ENCODE data around the gene MGAT4B.
"Not testable (repeated sequence)": the region's sequence is repeated elsewhere in the genome, so short reads cannot be mapped to it uniquely, and the experiment has no call there.

MGAT4B gene

GRCh38 chr5:179794171-179794570 lies 12.5 kb downstream of the MGAT4B start:
- DNase-seq, result no peak

- DNase-seq, result peak; percentile 52
Measured at GRCh38 chr5:179793468-179794139, 13.1 kb downstream of the MGAT4B start, which contains the start of gene LTC4S. LTC4S (plus strand) TSS chr5:179793986; CDS start chr5:179794081, 95 bp downstream.

GRCh38 chr5:179792612-179793467 lies 13.8 kb downstream of the MGAT4B start:
- DNase-seq, result no peak

- no peak for DNase-seq
Measured at GRCh38 chr5:179791881-179792611, 14.6 kb downstream of the MGAT4B start.

- DNase-seq, result not testable (repeated sequence)
Measured at GRCh38 chr5:179789278-179789677, 17.4 kb downstream of the MGAT4B start.

- no peak for DNase-seq
Measured at GRCh38 chr5:179788193-179788854, 18.3 kb downstream of the MGAT4B start.

GRCh38 chr5:179786861-179787260 lies 19.8 kb downstream of the MGAT4B start:
- no peak for DNase-seq

- DNase-seq, result no peak
Measured at GRCh38 chr5:179783128-179783527, 23.5 kb downstream of the MGAT4B start.

- no peak for DNase-seq
Measured at GRCh38 chr5:179781846-179782245, 24.8 kb downstream of the MGAT4B start.

GRCh38 chr5:179780362-179780761 lies 26.3 kb downstream of the MGAT4B start:
- DNase-seq, result no peak

- no peak for DNase-seq
Measured at GRCh38 chr5:179779826-179780225, 26.8 kb downstream of the MGAT4B start.

- DNase-seq, result no peak
Measured at GRCh38 chr5:179778591-179778990, 28.1 kb downstream of the MGAT4B start.

GRCh38 chr5:179777909-179778308 lies 28.8 kb downstream of the MGAT4B start:
- no peak for DNase-seq

- no peak for DNase-seq
Measured at GRCh38 chr5:179777456-179777855, 29.2 kb downstream of the MGAT4B start.

GRCh38 chr5:179776411-179776938 lies 30.2 kb downstream of the MGAT4B start:
- DNase-seq, result no peak

GRCh38 chr5:179774442-179774841 lies 32.2 kb downstream of the MGAT4B start:
- DNase-seq, result no peak

GRCh38 chr5:179773686-179774040 lies 33.0 kb downstream of the MGAT4B start:
- no peak for DNase-seq

GRCh38 chr5:179772351-179772750 lies 34.3 kb downstream of the MGAT4B start:
- DNase-seq, result no peak

GRCh38 chr5:179771311-179771895 lies 35.3 kb downstream of the MGAT4B start:
- no peak for DNase-seq

- no peak for DNase-seq
Measured at GRCh38 chr5:179769796-179770195, 36.9 kb downstream of the MGAT4B start.

- no peak for DNase-seq
Measured at GRCh38 chr5:179769271-179769670, 37.4 kb downstream of the MGAT4B start.

Data from T-helper 9 cell (primary cell).